ENCODE data around the gene BARX1. TPM values are rescaled to one million over a fixed set of nuclear protein-coding genes. Genes with fewer than 3 reads are reported as not detected.

BARX1 gene
- total and polyA plus RNA-seq, 2 donors (not counting 1 experiment from before 2014, with no cell fraction given) = not detected

- H3K4me2 ChIP-seq (ENCODE audit: extremely low read depth, insufficient read depth, low read length) = no peak overlapping the region
- H2AFZ ChIP-seq (ENCODE audit: low read length) = no peak overlapping the region
- H3K27ac ChIP-seq (ENCODE audit: insufficient read depth, low read length) = no peak overlapping the region
- H3K4me1 ChIP-seq (ENCODE audit: control insufficient read depth, extremely low read depth, insufficient read depth, low read length) = no peaks in the 10 kb centered on the region
- TF ChIP-seq EZH2 (IDR thresholded peaks at IDR 0.05; ENCODE audit: low read length, missing control alignments) (no peak), CTCF (conservative IDR thresholded peaks at IDR 0.05 in 1 of 2, IDR thresholded peaks at IDR 0.05 in 1 of 2; ENCODE audit: low read depth in 1 of 2, low read length in 2 of 2) (peak; percentile 76 to 79)
- peak; percentile 69 to 89 for DNase-seq (ENCODE audit: low read depth in 2 of 2)
- H4K20me1 ChIP-seq (ENCODE audit: control insufficient read depth, extremely low read depth, insufficient read depth, low read length) = no peaks in the 10 kb centered on the region
- peaks cover 41% of the 10 kb centered on the region for H3K27me3 ChIP-seq (ENCODE audit: control insufficient read depth, insufficient read depth, low read length)
- H3K4me3 ChIP-seq (replicated peaks in 1 of 4; ENCODE audit: control extremely low read depth in 1 of 4, insufficient read depth in 1 of 4, low read depth in 3 of 4, low read length in 4 of 4) = no peak overlapping the region
- no peak overlapping the region for H3K9ac ChIP-seq (ENCODE audit: insufficient read depth, low read length)
- H3K36me3 ChIP-seq (ENCODE audit: control insufficient read depth, insufficient read depth, low read length) = no peaks in the 10 kb centered on the region
- no peaks in the 10 kb centered on the region for H3K79me2 ChIP-seq (ENCODE audit: control insufficient read depth, insufficient read depth, low read length)
- H3K9me3 ChIP-seq (ENCODE audit: control insufficient read depth, insufficient read depth, low read depth, low read length) = no peaks in the 10 kb centered on the region
Measured at GRCh38 chr9:93962561-93963440, 7.6 kb upstream of the BARX1 start.

- no peaks in the 10 kb centered on the region for H3K36me3 ChIP-seq (ENCODE audit: control insufficient read depth, insufficient read depth, low read length)
- no peak for TF ChIP-seq CTCF (conservative IDR thresholded peaks at IDR 0.05 in 1 of 2, IDR thresholded peaks at IDR 0.05 in 1 of 2; ENCODE audit: low read depth in 1 of 2, low read length in 2 of 2)
- no peak for TF ChIP-seq EZH2 (IDR thresholded peaks at IDR 0.05; ENCODE audit: low read length, missing control alignments)
- H3K4me2 ChIP-seq (ENCODE audit: extremely low read depth, insufficient read depth, low read length) = no peak overlapping the region
- peak in 1 of 2 donors; percentile 8 for DNase-seq (ENCODE audit: low read depth in 2 of 2)
- H3K4me1 ChIP-seq (ENCODE audit: control insufficient read depth, extremely low read depth, insufficient read depth, low read length) = no peaks in the 10 kb centered on the region
- no peaks in the 10 kb centered on the region for H4K20me1 ChIP-seq (ENCODE audit: control insufficient read depth, extremely low read depth, insufficient read depth, low read length)
- H3K9ac ChIP-seq (ENCODE audit: insufficient read depth, low read length) = no peak overlapping the region
- no peak overlapping the region for H3K4me3 ChIP-seq (replicated peaks in 1 of 4; ENCODE audit: control extremely low read depth in 1 of 4, insufficient read depth in 1 of 4, low read depth in 3 of 4, low read length in 4 of 4)
- no peaks in the 10 kb centered on the region for H3K79me2 ChIP-seq (ENCODE audit: control insufficient read depth, insufficient read depth, low read length)
- H3K27ac ChIP-seq (ENCODE audit: insufficient read depth, low read length) = no peak overlapping the region
- H2AFZ ChIP-seq (ENCODE audit: low read length) = no peak overlapping the region
- H3K9me3 ChIP-seq (ENCODE audit: control insufficient read depth, insufficient read depth, low read depth, low read length) = no peaks in the 10 kb centered on the region
- H3K27me3 ChIP-seq (ENCODE audit: control insufficient read depth, insufficient read depth, low read length) = peaks cover 48% of the 10 kb centered on the region
Measured at GRCh38 chr9:93962017-93962416, 6.9 kb upstream of the BARX1 start.

GRCh38 chr9:93960971-93961841 lies 6.1 kb upstream of the BARX1 start:
- no peak overlapping the region for H3K9ac ChIP-seq (ENCODE audit: insufficient read depth, low read length)
- H3K79me2 ChIP-seq (ENCODE audit: control insufficient read depth, insufficient read depth, low read length) = no peaks in the 10 kb centered on the region
- TF ChIP-seq CTCF (conservative IDR thresholded peaks at IDR 0.05 in 1 of 2, IDR thresholded peaks at IDR 0.05 in 1 of 2; ENCODE audit: low read depth in 1 of 2, low read length in 2 of 2) (no peak), EZH2 (IDR thresholded peaks at IDR 0.05; ENCODE audit: low read length, missing control alignments) (no peak)
- H2AFZ ChIP-seq (ENCODE audit: low read length) = no peak overlapping the region
- no peak overlapping the region for H3K4me2 ChIP-seq (ENCODE audit: extremely low read depth, insufficient read depth, low read length)
- H3K9me3 ChIP-seq (ENCODE audit: control insufficient read depth, insufficient read depth, low read depth, low read length) = no peaks in the 10 kb centered on the region
- no peak overlapping the region for H3K4me3 ChIP-seq (replicated peaks in 1 of 4; ENCODE audit: control extremely low read depth in 1 of 4, insufficient read depth in 1 of 4, low read depth in 3 of 4, low read length in 4 of 4)
- no peak overlapping the region for H3K27ac ChIP-seq (ENCODE audit: insufficient read depth, low read length)
- H3K4me1 ChIP-seq (ENCODE audit: control insufficient read depth, extremely low read depth, insufficient read depth, low read length) = no peaks in the 10 kb centered on the region
- H4K20me1 ChIP-seq (ENCODE audit: control insufficient read depth, extremely low read depth, insufficient read depth, low read length) = no peaks in the 10 kb centered on the region
- peaks cover 56% of the 10 kb centered on the region for H3K27me3 ChIP-seq (ENCODE audit: control insufficient read depth, insufficient read depth, low read length)
- H3K36me3 ChIP-seq (ENCODE audit: control insufficient read depth, insufficient read depth, low read length) = no peaks in the 10 kb centered on the region
- DNase-seq (ENCODE audit: low read depth in 2 of 2) = no peak

Data from fibroblast of lung (primary cell).